Cardiac fibroblast (primary cell): ENCODE data around the gene ATXN7L1.

ENCODE experiments used
- DNase-seq, 2 donors: peaks; one replicate each; pipeline versions ENCODE4 v3.0.0 to v3.0.0-alpha.2; 2010; ENCODE audit warnings: low read depth in 2 of 2
- H3K4me3 ChIP-seq, 2 donors: replicated peaks in 1 of 2; 1 replicate in 1 of 2; 2 replicates in 1 of 2; pipeline ENCODE4 v1.5.1; 2011; ENCODE audit warnings: low read depth in 2 of 2, low read length in 2 of 2, mild to moderate bottlenecking in 2 of 2, moderate library complexity in 1 of 2
- TF ChIP-seq, protein P1 (sequence below): IDR thresholded peaks from one replicate; pipeline ENCODE4 v1.5.1; 2011; ENCODE audit warnings: low read depth, mild to moderate bottlenecking, low read length, inconsistent platforms

ATXN7L1 gene

DNA sequence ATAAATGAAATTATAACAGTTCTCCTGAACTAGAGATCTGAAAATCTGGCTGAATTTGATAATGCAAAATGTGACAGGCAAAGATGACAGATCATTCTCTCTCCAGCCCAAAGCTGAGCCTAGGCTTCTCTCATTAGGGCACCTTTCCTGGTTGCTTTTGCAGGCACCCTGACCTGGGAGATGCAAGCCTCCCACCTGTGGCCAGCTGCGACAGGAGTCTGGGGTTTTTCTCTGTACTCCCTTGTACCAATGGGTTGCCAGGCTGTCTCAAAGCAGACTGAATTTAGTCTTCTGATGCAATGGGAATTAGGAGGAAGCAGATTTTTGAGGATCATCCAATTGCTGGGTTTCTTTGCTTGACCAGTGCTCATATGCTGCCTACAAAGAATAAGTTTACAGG lies 210.1 kb downstream of the ATXN7L1 start:
- no peak for DNase-seq

GRCh38 chr7:105665684-105666083 lies 210.7 kb downstream of the ATXN7L1 start:
- no peak overlapping the region for H3K4me3 ChIP-seq
- TF ChIP-seq, protein P1, sequence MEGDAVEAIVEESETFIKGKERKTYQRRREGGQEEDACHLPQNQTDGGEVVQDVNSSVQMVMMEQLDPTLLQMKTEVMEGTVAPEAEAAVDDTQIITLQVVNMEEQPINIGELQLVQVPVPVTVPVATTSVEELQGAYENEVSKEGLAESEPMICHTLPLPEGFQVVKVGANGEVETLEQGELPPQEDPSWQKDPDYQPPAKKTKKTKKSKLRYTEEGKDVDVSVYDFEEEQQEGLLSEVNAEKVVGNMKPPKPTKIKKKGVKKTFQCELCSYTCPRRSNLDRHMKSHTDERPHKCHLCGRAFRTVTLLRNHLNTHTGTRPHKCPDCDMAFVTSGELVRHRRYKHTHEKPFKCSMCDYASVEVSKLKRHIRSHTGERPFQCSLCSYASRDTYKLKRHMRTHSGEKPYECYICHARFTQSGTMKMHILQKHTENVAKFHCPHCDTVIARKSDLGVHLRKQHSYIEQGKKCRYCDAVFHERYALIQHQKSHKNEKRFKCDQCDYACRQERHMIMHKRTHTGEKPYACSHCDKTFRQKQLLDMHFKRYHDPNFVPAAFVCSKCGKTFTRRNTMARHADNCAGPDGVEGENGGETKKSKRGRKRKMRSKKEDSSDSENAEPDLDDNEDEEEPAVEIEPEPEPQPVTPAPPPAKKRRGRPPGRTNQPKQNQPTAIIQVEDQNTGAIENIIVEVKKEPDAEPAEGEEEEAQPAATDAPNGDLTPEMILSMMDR, result no peak
- DNase-seq, result no peak

More for the DNA sequence above, 210.1 kb downstream of the ATXN7L1 start:
- TF ChIP-seq, protein P1, result no peak
- H3K4me3 ChIP-seq, result no peak overlapping the region

DNA sequence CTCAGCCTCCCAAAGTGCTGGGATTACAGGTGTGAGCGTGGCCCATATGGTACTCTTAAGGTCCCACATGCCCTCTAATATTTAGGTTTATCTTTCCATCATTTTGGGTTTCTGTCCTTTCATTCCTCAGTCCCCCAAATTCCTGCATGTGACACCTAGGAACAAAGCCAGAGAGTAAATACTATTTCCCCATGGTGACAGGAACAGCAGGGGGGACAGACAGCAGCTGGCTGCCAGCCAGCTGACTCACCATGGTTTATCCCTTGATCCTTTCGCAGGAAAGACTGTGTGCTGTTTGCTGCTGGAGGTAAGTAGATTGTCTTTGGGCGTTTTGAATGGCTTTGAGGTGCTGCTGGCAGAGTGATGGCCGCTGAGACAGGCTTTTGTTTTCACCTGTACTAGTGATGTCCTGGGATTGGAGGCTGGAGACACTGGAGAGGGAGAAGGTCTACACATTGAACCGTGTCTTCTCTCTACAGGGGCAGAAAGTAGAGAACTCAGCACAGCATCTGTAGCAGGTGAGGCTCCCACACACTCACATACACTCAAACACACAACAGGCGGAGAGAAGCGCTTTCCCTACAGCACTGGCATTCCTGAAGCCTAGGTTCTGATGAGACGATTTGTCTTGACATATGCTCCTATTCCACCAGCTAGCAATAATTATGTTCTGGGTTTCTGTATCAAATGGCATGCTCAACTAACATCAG lies 211.4 kb downstream of the ATXN7L1 start:
- peak in 1 of 2 donors; percentile 42 for DNase-seq
- H3K4me3 ChIP-seq, result no peak overlapping the region
- TF ChIP-seq, protein P1, result no peak

DNA sequence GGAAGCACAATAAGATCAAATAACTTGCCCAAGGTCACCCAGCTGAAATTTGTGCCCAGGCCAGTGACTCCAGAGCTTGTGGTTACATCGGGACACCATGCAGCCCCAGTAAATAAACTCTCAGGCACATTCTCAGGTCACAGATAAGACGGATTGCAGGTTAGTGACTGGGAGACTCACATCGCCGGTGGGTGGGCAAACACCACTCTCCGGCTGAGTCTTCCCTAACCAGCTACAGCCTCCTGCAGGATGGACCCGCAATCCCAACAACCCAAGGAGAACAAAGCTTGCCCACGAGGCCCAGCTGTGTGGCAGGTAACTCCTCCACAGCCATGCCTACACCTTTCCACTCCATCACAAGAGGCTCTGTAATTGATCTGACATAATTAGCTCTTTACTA lies 213.4 kb downstream of the ATXN7L1 start:
- H3K4me3 ChIP-seq, result no peak overlapping the region
- TF ChIP-seq, protein P1, result no peak
- DNase-seq, result no peak

- H3K4me3 ChIP-seq, result no peak overlapping the region
- TF ChIP-seq, protein P1, result no peak
Observed at GRCh38 chr7:105661625-105662024, 214.8 kb downstream of the ATXN7L1 start.

DNA sequence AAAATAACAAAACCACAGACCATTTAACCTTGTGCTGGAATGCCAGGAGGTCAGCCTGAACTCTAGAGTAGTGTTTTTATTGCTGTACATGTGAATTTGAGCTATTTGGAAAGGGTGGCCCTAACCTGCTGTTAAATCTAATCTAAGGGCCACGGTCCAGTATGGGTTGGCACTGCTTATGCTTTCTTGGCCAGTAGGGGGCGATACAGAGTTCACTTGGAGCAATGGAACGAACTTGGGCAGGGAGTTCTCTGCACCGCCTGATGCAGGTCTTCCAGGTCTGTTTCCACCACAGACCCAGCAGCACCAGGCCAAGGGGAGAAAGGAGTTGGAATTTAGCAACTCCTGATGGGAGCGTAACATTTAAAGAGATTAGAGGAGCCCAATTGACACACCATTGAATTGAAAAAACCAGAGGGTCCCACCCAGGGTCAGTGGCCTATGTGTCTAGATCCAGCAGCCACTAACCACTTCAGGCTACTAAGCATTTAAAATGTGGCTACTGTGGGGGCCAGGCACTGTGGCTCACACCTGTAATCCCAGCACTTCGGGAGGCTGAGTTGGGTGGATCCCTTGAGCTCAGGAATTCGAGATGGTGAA lies 219.4 kb downstream of the ATXN7L1 start:
- H3K4me3 ChIP-seq, result no peak overlapping the region
- TF ChIP-seq, protein P1, result peak; percentile 78
- DNase-seq, result peak in 1 of 2 donors; percentile 47

More at GRCh38 chr7:105661625-105662024, 214.8 kb downstream of the ATXN7L1 start:
- DNase-seq, result no peak
